Neural progenitor cell (in vitro differentiated cells): Measurements from ENCODE around the gene FBLN2. TPM values are rescaled to one million over a fixed set of nuclear protein-coding genes. Genes with fewer than 3 reads are reported as not detected.

ENCODE experiments used
- DNase-seq: peaks from one replicate; pipeline ENCODE4 v3.0.0-alpha.2; 2016; ENCODE audit warnings: low spot score
- H2AFZ ChIP-seq: fragments of 200-600 bp; sonication (generic); replicated peaks from 2 replicates; pipeline ENCODE4 v1.6.1; 2016; ENCODE audit warnings: antibody characterized with exemption
- H3F3A ChIP-seq: fragments of 200-600 bp; sonication (generic); 2 replicates; pipeline ENCODE4 v1.6.1; 2016; ENCODE audit warnings: antibody characterized with exemption, low read depth
- H3K27ac ChIP-seq: fragments of 200-600 bp; sonication (generic); 2 replicates; pipeline ENCODE4 v1.5.1; 2016; ENCODE audit warnings: mild to moderate bottlenecking
- H3K27me3 ChIP-seq: fragments of 200-600 bp; sonication (generic); 2 replicates; pipeline ENCODE4 v1.6.1; 2016; ENCODE audit warnings: mild to moderate bottlenecking, moderate library complexity
- H3K36me3 ChIP-seq: fragments of 200-600 bp; sonication (generic); 2 replicates; pipeline ENCODE4 v1.5.1; 2016
- H3K4me1 ChIP-seq: fragments of 200-600 bp; sonication (generic); 2 replicates; pipeline ENCODE4 v1.6.1; 2016; ENCODE audit warnings: mixed run types
- H3K4me2 ChIP-seq: fragments of 200-600 bp; sonication (generic); 2 replicates; pipeline ENCODE4 v1.6.1; 2016
- H3K4me3 ChIP-seq: fragments of 200-600 bp; sonication (generic); 2 replicates; pipeline ENCODE4 v1.5.1; 2016
- H3K79me2 ChIP-seq: fragments of 200-600 bp; sonication (generic); 2 replicates; pipeline ENCODE4 v1.6.1; 2016; ENCODE audit warnings: low read depth
- H3K9ac ChIP-seq: fragments of 200-600 bp; sonication (generic); 2 replicates; pipeline ENCODE4 v1.6.1; 2016
- H3K9me3 ChIP-seq: fragments of 200-600 bp; sonication (generic); 2 replicates; pipeline ENCODE4 v1.5.1; 2016; ENCODE audit warnings: low read depth
- H4K20me1 ChIP-seq: fragments of 200-600 bp; sonication (generic); 2 replicates; pipeline ENCODE4 v1.6.1; 2016; ENCODE audit warnings: low read depth
- H3K27ac Mint-ChIP-seq: 3 replicates; pipeline ENCODE4 v1.8.0; 2021; ENCODE audit warnings: mixed read lengths
- H3K27me3 Mint-ChIP-seq: 2 replicates; pipeline ENCODE4 v1.8.0; 2022; ENCODE audit warnings: low read depth, mild to moderate bottlenecking, inconsistent platforms, moderate library complexity, mixed read lengths; ENCODE audit not compliant: insufficient read depth
- H3K36me3 Mint-ChIP-seq: 3 replicates; pipeline ENCODE4 v1.8.0; 2021; ENCODE audit warnings: mixed read lengths
- H3K4me1 Mint-ChIP-seq: 3 replicates; pipeline ENCODE4 v1.8.0; 2021; ENCODE audit warnings: mixed read lengths
- H3K4me3 Mint-ChIP-seq: 3 replicates; pipeline ENCODE4 v1.8.0; 2021; ENCODE audit warnings: mild to moderate bottlenecking, moderate library complexity, mixed read lengths
- H3K9me3 Mint-ChIP-seq: 3 replicates; pipeline ENCODE4 v1.8.0; 2020; ENCODE audit warnings: mixed read lengths
- CTCF ChIP-seq: fragments of 200-600 bp; sonication (generic); IDR thresholded peaks from 2 replicates; pipeline ENCODE4 v1.5.1; 2017; ENCODE audit warnings: antibody characterized with exemption, mild to moderate bottlenecking
- EZH2 ChIP-seq: fragments of 200-600 bp; sonication (generic); IDR thresholded peaks from 2 replicates; pipeline ENCODE4 v1.6.1; 2017; ENCODE audit warnings: antibody characterized with exemption, mild to moderate bottlenecking, moderate library complexity
- EZH2phosphoT487 ChIP-seq: fragments of 200-600 bp; sonication (generic); IDR thresholded peaks from 2 replicates; pipeline ENCODE4 v1.6.1; 2017; ENCODE audit warnings: antibody characterized with exemption
- total RNA-seq: library from RNA; depleted of rRNA; stranded (reverse); fragments of >200 nt; gene quantifications from 2 replicates; pipeline ENCODE4 v1.2.3, GENCODE V29; 2015; ENCODE audit warnings: low replicate concordance

FBLN2 gene
- total RNA-seq, 1 donor from 2014 or later, result 15.9 TPM

GRCh38 chr3:13674538-13675185 is 125.7 kb downstream of the FBLN2 start:
- no peaks in the 10 kb centered on the region for H3F3A ChIP-seq
- Mint-ChIP-seq H3K9me3 (no peaks in the 10 kb centered on the region), H3K27me3 (peaks cover 20% of the 10 kb centered on the region), H3K27ac (peak overlapping the region; percentile 51), H3K4me1 (peaks cover 20% of the 10 kb centered on the region), H3K4me3 (no peak overlapping the region), H3K36me3 (no peaks in the 10 kb centered on the region)
- H3K4me1 ChIP-seq, result no peaks in the 10 kb centered on the region
- H3K4me2 ChIP-seq, result no peak overlapping the region
- no peaks in the 10 kb centered on the region for H3K9me3 ChIP-seq
- H4K20me1 ChIP-seq, result no peaks in the 10 kb centered on the region
- H3K9ac ChIP-seq, result no peak overlapping the region
- H3K4me3 ChIP-seq, result no peak overlapping the region
- no peak for TF ChIP-seq CTCF
- no peak for TF ChIP-seq EZH2
- no peak for TF ChIP-seq EZH2phosphoT487
- H3K27ac ChIP-seq, result no peak overlapping the region
- DNase-seq, result no peak
- H3K27me3 ChIP-seq, result no peaks in the 10 kb centered on the region
- no peak overlapping the region for H2AFZ ChIP-seq
- H3K79me2 ChIP-seq, result no peaks in the 10 kb centered on the region
- H3K36me3 ChIP-seq, result no peaks in the 10 kb centered on the region

GRCh38 chr3:13676356-13677017 is 127.6 kb downstream of the FBLN2 start:
- H3K9me3 ChIP-seq, result no peaks in the 10 kb centered on the region

GRCh38 chr3:13677272-13677671 is 128.3 kb downstream of the FBLN2 start:
- TF ChIP-seq CTCF (no peak), EZH2 (no peak), EZH2phosphoT487 (no peak)

More at GRCh38 chr3:13676356-13677017, 127.6 kb downstream of the FBLN2 start:
- Histone ChIP-seq H3K4me2 (no peak overlapping the region), H3K79me2 (no peaks in the 10 kb centered on the region), H3K36me3 (no peaks in the 10 kb centered on the region), H3K27ac (no peak overlapping the region), H3K4me1 (no peaks in the 10 kb centered on the region), H3K9ac (no peak overlapping the region), H3K4me3 (no peak overlapping the region), H3F3A (no peaks in the 10 kb centered on the region), H4K20me1 (no peaks in the 10 kb centered on the region), H3K27me3 (no peaks in the 10 kb centered on the region), H2AFZ (no peak overlapping the region)
- no peak overlapping the region for H3K4me3 Mint-ChIP-seq
- no peak for DNase-seq
- peaks cover 26% of the 10 kb centered on the region for H3K4me1 Mint-ChIP-seq
- H3K36me3 Mint-ChIP-seq, result no peaks in the 10 kb centered on the region
- TF ChIP-seq CTCF (no peak), EZH2phosphoT487 (no peak), EZH2 (no peak)
- no peaks in the 10 kb centered on the region for H3K9me3 Mint-ChIP-seq
- H3K27ac Mint-ChIP-seq, result no peak overlapping the region
- peaks cover 20% of the 10 kb centered on the region for H3K27me3 Mint-ChIP-seq

More at GRCh38 chr3:13677272-13677671, 128.3 kb downstream of the FBLN2 start:
- Mint-ChIP-seq H3K27ac (no peak overlapping the region), H3K36me3 (no peaks in the 10 kb centered on the region), H3K27me3 (peaks cover 25% of the 10 kb centered on the region), H3K9me3 (no peaks in the 10 kb centered on the region), H3K4me3 (no peak overlapping the region), H3K4me1 (peaks cover 22% of the 10 kb centered on the region)
- no peak overlapping the region for H3K4me3 ChIP-seq
- H3K9ac ChIP-seq, result no peak overlapping the region
- H2AFZ ChIP-seq, result no peak overlapping the region
- no peak overlapping the region for H3K27ac ChIP-seq
- H3K9me3 ChIP-seq, result no peaks in the 10 kb centered on the region
- no peaks in the 10 kb centered on the region for H3K4me1 ChIP-seq
- no peaks in the 10 kb centered on the region for H4K20me1 ChIP-seq
- H3K27me3 ChIP-seq, result no peaks in the 10 kb centered on the region
- no peaks in the 10 kb centered on the region for H3K36me3 ChIP-seq
- no peak for DNase-seq
- no peaks in the 10 kb centered on the region for H3K79me2 ChIP-seq
- no peaks in the 10 kb centered on the region for H3F3A ChIP-seq
- H3K4me2 ChIP-seq, result no peak overlapping the region
